HCT116 (cell line): Measurements from ENCODE around the gene FNDC3B. TPM values are rescaled to one million over a fixed set of nuclear protein-coding genes. Genes with fewer than 3 reads are reported as not detected.

Experiments used
- ATAC-seq: fragments of 200-7000 bp; cut with Tn5 transposase; 2 replicates; pipeline ENCODE4 v1.9.1; 2020; ENCODE audit warnings: mild to moderate bottlenecking, moderate library complexity
- BruUV-seq: library from RNA; stranded (reverse); fragments of 400-500 nt; replicated peaks from 2 replicates; lab custom pipeline; 2021; lab: Mats Ljungman, UMichigan
- CTCF ChIA-PET: fragments of 300-600 bp; sonication (Branson Sonifier 250); formaldehyde crosslinking; loops from one replicate; lab custom pipeline; 2021; ENCODE audit warnings: antibody characterized with exemption; lab: Charles Lee
- POLR2A ChIA-PET: fragments of 300-600, 350-600 bp; sonication (Branson Sonifier 250); formaldehyde crosslinking; loops from one replicate; lab custom pipeline; 2021; ENCODE audit warnings: antibody characterized with exemption; lab: Charles Lee
- RAD21 ChIA-PET, 2 experiments: fragments of 300-600 bp; sonication (Branson Sonifier 250); formaldehyde crosslinking; loops; one replicate each; lab custom pipeline; 2023; ENCODE audit warnings: low total read pairs in 2 of 2; ENCODE audit not compliant: uncharacterized antibody in 2 of 2, unreplicated experiment in 2 of 2, low non-redundant PET in 1 of 2; lab: Charles Lee
- DNase-seq: peaks from one replicate; pipeline ENCODE4 v3.0.0-alpha.2; 2010; ENCODE audit warnings: low read depth, low spot score
- H2AFZ ChIP-seq: fragments of 200-600 bp; shearing (Covaris generic), sonication (generic); 2 replicates; pipeline ENCODE4 v1.6.1; 2017; ENCODE audit warnings: low read depth, mixed run types, mixed read lengths, antibody characterized with exemption, low read length; ENCODE audit not compliant: poor library complexity, severe bottlenecking
- H3K27ac ChIP-seq: 2 replicates; pipeline ENCODE4 v1.5.1; 2012; ENCODE audit warnings: low read depth, low read length
- H3K27me3 ChIP-seq: fragments of 200-600 bp; sonication (generic); 2 replicates; pipeline ENCODE4 v1.6.1; 2016; ENCODE audit warnings: mixed run types, low read length, mixed read lengths; ENCODE audit not compliant: insufficient read depth
- H3K36me3 ChIP-seq, 2 experiments: fragments of 200-500 bp in 1 of 2; fragments of 200-600 bp in 1 of 2; sonication (Bioruptor generic) in 1 of 2; sonication (generic) in 1 of 2; 2 replicates each; pipeline versions ENCODE4 v1.5.1 to v1.6.1; 2014 to 2016; ENCODE audit warnings: low read length in 2 of 2, inconsistent platforms in 1 of 2, mixed read lengths in 1 of 2, mixed run types in 1 of 2; ENCODE audit not compliant: insufficient read depth in 2 of 2, control insufficient read depth in 1 of 2
- H3K4me1 ChIP-seq, 2 experiments: fragments of 200-600 bp in 1 of 2; sonication (generic) in 1 of 2; 2 replicates each; pipeline versions ENCODE4 v1.5.1 to v1.6.1; 2012 to 2017; ENCODE audit warnings: low read length in 2 of 2, inconsistent platforms in 1 of 2, mild to moderate bottlenecking in 1 of 2, mixed read lengths in 1 of 2, mixed run types in 1 of 2, moderate library complexity in 1 of 2; ENCODE audit not compliant: insufficient read depth in 2 of 2, control insufficient read depth in 1 of 2
- H3K4me2 ChIP-seq: fragments of 200-600 bp; sonication (generic); 2 replicates; pipeline ENCODE4 v1.6.1; 2017; ENCODE audit warnings: mixed run types, low read length, mixed read lengths
- H3K4me3 ChIP-seq, 2 experiments: fragments of 200-600 bp in 1 of 2; sonication (generic) in 1 of 2; replicated peaks in 1 of 2; 2 replicates each; pipeline ENCODE4 v1.5.1; 2011 to 2016; ENCODE audit warnings: low read length in 2 of 2, control low read depth in 1 of 2, low read depth in 1 of 2, mild to moderate bottlenecking in 1 of 2, mixed read lengths in 1 of 2, mixed run types in 1 of 2
- H3K79me2 ChIP-seq: fragments of 200-600 bp; sonication (generic); 2 replicates; pipeline ENCODE4 v1.6.1; 2017; ENCODE audit warnings: mild to moderate bottlenecking, mixed run types, low read length, moderate library complexity, mixed read lengths; ENCODE audit not compliant: insufficient read depth
- H3K9ac ChIP-seq: fragments of 200-600 bp; sonication (generic); 2 replicates; pipeline ENCODE4 v1.6.1; 2016; ENCODE audit warnings: low read length, mixed read lengths
- H3K9me2 ChIP-seq: fragments of 200-600 bp; sonication (generic), shearing (Covaris generic); 2 replicates; pipeline ENCODE4 v1.6.1; 2017; ENCODE audit warnings: mixed run types, mild to moderate bottlenecking, moderate library complexity; ENCODE audit not compliant: insufficient read depth
- H3K9me3 ChIP-seq, 2 experiments: fragments of 200-500 bp in 1 of 2; fragments of 200-600 bp in 1 of 2; sonication (Bioruptor generic) in 1 of 2; sonication (generic) in 1 of 2; 2 replicates each; pipeline ENCODE4 v1.6.1; 2014 to 2017; ENCODE audit warnings: low read length in 2 of 2, mixed read lengths in 2 of 2, inconsistent platforms in 1 of 2, low read depth in 1 of 2, mild to moderate bottlenecking in 1 of 2, mixed run types in 1 of 2, moderate library complexity in 1 of 2; ENCODE audit not compliant: control insufficient read depth in 1 of 2, insufficient read depth in 1 of 2
- H4K20me1 ChIP-seq: fragments of 200-600 bp; sonication (generic), shearing (Covaris generic); 2 replicates; pipeline ENCODE4 v1.6.1; 2017; ENCODE audit warnings: mixed run types, mild to moderate bottlenecking, moderate library complexity; ENCODE audit not compliant: insufficient read depth
- CEBPB ChIP-seq: IDR thresholded peaks from 2 replicates; pipeline ENCODE4 v1.6.1; 2012; ENCODE audit warnings: low read depth
- EGR1 ChIP-seq: IDR thresholded peaks from 2 replicates; pipeline ENCODE4 v1.6.1; 2012; ENCODE audit warnings: low read depth
- ELF1 ChIP-seq: IDR thresholded peaks from 2 replicates; pipeline ENCODE4 v1.6.1; 2012; ENCODE audit warnings: low read depth, borderline replicate concordance
- EZH2 ChIP-seq: fragments of 200-600 bp; sonication (generic); IDR thresholded peaks from 2 replicates; pipeline ENCODE4 v1.6.1; 2017; ENCODE audit warnings: antibody characterized with exemption, mixed run types
- EZH2phosphoT487 ChIP-seq: fragments of 200-600 bp; IDR thresholded peaks from 2 replicates; pipeline ENCODE4 v1.6.1; 2018; ENCODE audit warnings: antibody characterized with exemption, borderline replicate concordance
- FOSL1 ChIP-seq: IDR thresholded peaks from 2 replicates; pipeline ENCODE4 v1.6.1; 2012; ENCODE audit warnings: low read depth
- JUND ChIP-seq: IDR thresholded peaks from 2 replicates; pipeline ENCODE4 v1.6.1; 2012
- POLR2A ChIP-seq: IDR thresholded peaks from 2 replicates; pipeline ENCODE4 v1.7.0; 2011; ENCODE audit warnings: borderline replicate concordance; ENCODE audit not compliant: insufficient read depth, insufficient read length; ENCODE audit errors: extremely low read depth
- POLR2AphosphoS5 ChIP-seq: IDR thresholded peaks from 2 replicates; pipeline ENCODE4 v1.6.1; 2011; ENCODE audit warnings: mild to moderate bottlenecking, low read depth, low read length, moderate library complexity
- RAD21 ChIP-seq: IDR thresholded peaks from 2 replicates; pipeline ENCODE4 v1.6.1; 2012; ENCODE audit warnings: low read depth, mild to moderate bottlenecking
- SIN3A ChIP-seq: IDR thresholded peaks from 2 replicates; pipeline ENCODE4 v1.6.1; 2012; ENCODE audit warnings: low read depth
- SP1 ChIP-seq: IDR thresholded peaks from 2 replicates; pipeline ENCODE4 v1.6.1; 2012; ENCODE audit warnings: low read depth
- SRF ChIP-seq: IDR thresholded peaks from 2 replicates; pipeline ENCODE4 v1.6.1; 2012; ENCODE audit warnings: low read depth
- TCF7L2 ChIP-seq: IDR thresholded peaks from 2 replicates; pipeline ENCODE4 v1.7.0; 2011; ENCODE audit warnings: borderline replicate concordance, inconsistent platforms; ENCODE audit not compliant: insufficient read depth, insufficient read length; ENCODE audit errors: extremely low read depth
- ZFX ChIP-seq: fragments of 450-650 bp; IDR thresholded peaks from 2 replicates; pipeline ENCODE4 v1.6.1; 2017
- ZNF274 ChIP-seq: fragments of 200-500 bp; sonication (Bioruptor generic); IDR thresholded peaks from 2 replicates; pipeline ENCODE4 v1.6.1; 2014; ENCODE audit warnings: mild to moderate bottlenecking, low read depth, low read length, inconsistent platforms
- intact Hi-C: fragments of 100-400 bp; cut with micrococcal nuclease; formaldehyde crosslinking; loops from 2 replicates; pipeline ENCODE4 v1.10.0; 2022
- total RNA-seq: library from RNA; stranded (reverse); gene quantifications from one replicate; pipeline ENCODE4 v1.2.1, GENCODE V29; 2021; ENCODE audit not compliant: unreplicated experiment
- TF ChIP-seq, protein P1 (sequence below), 3 experiments: fragments of 200-600 bp in 1 of 3; sonication (generic) in 1 of 3; IDR thresholded peaks in 2 of 3; conservative IDR thresholded peaks in 1 of 3; 2 replicates each; pipeline ENCODE4 v1.5.1; 2012 to 2017; ENCODE audit warnings: low read depth in 2 of 3, low read length in 2 of 3, antibody characterized with exemption in 1 of 3, borderline replicate concordance in 1 of 3, control low read depth in 1 of 3, mild to moderate bottlenecking in 1 of 3, mixed read lengths in 1 of 3, mixed run types in 1 of 3, moderate library complexity in 1 of 3; ENCODE audit not compliant: insufficient read depth in 1 of 3
- TF ChIP-seq, protein P2 (sequence below): IDR thresholded peaks from 2 replicates; pipeline ENCODE4 v1.6.1; 2011; ENCODE audit warnings: mild to moderate bottlenecking, low read length, moderate library complexity; ENCODE audit not compliant: insufficient replicate concordance; ENCODE audit errors: extremely low read depth
- TF ChIP-seq, protein P3 (sequence below): IDR thresholded peaks from 2 replicates; pipeline ENCODE4 v1.6.1; 2012
- TF ChIP-seq, protein P4 (sequence below): IDR thresholded peaks from 2 replicates; pipeline ENCODE4 v1.6.1; 2012; ENCODE audit warnings: low read depth

Gene FNDC3B
- total RNA-seq, 1 experiment from 2014 or later = 45.7 TPM

DNA sequence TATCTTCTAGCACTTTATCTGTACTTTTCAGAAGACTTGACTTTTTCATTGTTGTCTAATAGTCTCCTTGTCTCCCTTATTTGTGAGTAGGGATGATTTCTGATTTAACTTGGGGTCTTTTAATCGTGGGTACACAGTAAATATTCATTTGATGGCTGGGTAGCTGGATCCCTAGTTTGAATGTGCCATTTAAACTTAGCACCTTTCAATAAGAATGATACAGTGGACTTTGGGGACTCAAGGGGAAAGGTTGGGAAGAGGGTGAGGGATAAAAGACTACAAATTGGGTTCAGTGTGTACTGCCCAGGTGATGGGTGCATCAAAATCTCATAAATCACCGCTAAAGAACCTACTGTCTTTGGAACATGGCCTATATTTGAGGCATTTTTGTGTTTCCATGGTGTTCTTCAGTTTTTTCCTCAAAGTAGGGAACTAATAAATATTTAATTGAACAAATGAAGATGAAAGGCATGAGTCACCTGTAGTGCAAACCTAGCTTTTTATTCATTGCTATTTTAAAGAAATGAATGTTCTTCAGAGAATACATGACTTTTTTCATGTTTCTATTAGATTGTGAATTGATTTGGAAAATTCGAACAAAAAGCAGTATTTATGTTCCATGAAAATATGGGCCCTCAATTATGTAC, 12.1 kb downstream of the FNDC3B start:
- DNase-seq = no peak
- CTCF ChIA-PET = no interaction called here
- Histone ChIP-seq H3K27ac (no peak overlapping the region), H3K4me1 (no peaks in the 10 kb centered on the region), H4K20me1 (no peaks in the 10 kb centered on the region)
- TF ChIP-seq, protein P1, sequence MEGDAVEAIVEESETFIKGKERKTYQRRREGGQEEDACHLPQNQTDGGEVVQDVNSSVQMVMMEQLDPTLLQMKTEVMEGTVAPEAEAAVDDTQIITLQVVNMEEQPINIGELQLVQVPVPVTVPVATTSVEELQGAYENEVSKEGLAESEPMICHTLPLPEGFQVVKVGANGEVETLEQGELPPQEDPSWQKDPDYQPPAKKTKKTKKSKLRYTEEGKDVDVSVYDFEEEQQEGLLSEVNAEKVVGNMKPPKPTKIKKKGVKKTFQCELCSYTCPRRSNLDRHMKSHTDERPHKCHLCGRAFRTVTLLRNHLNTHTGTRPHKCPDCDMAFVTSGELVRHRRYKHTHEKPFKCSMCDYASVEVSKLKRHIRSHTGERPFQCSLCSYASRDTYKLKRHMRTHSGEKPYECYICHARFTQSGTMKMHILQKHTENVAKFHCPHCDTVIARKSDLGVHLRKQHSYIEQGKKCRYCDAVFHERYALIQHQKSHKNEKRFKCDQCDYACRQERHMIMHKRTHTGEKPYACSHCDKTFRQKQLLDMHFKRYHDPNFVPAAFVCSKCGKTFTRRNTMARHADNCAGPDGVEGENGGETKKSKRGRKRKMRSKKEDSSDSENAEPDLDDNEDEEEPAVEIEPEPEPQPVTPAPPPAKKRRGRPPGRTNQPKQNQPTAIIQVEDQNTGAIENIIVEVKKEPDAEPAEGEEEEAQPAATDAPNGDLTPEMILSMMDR (IDR thresholded peaks at IDR 0.05 in 2 of 3, conservative IDR thresholded peaks at IDR 0.05 in 1 of 3; ENCODE audit: borderline replicate concordance in 1 of 3, insufficient read depth in 1 of 3, low read depth in 2 of 3, low read length in 2 of 3) = no peak
- TF ChIP-seq, protein P2, sequence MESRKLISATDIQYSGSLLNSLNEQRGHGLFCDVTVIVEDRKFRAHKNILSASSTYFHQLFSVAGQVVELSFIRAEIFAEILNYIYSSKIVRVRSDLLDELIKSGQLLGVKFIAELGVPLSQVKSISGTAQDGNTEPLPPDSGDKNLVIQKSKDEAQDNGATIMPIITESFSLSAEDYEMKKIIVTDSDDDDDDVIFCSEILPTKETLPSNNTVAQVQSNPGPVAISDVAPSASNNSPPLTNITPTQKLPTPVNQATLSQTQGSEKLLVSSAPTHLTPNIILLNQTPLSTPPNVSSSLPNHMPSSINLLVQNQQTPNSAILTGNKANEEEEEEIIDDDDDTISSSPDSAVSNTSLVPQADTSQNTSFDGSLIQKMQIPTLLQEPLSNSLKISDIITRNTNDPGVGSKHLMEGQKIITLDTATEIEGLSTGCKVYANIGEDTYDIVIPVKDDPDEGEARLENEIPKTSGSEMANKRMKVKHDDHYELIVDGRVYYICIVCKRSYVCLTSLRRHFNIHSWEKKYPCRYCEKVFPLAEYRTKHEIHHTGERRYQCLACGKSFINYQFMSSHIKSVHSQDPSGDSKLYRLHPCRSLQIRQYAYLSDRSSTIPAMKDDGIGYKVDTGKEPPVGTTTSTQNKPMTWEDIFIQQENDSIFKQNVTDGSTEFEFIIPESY = no peak
- TF ChIP-seq ELF1 = no peak
- TF ChIP-seq ZFX = no peak
- no peak for TF ChIP-seq SRF
- TF ChIP-seq EGR1 = no peak
- no peak for TF ChIP-seq FOSL1
- TF ChIP-seq POLR2A = no peak
- TF ChIP-seq CEBPB = no peak
- TF ChIP-seq SP1 = no peak
- no peak for TF ChIP-seq ZNF274
- no peak for TF ChIP-seq SIN3A
- TF ChIP-seq POLR2AphosphoS5 = no peak
- TF ChIP-seq TCF7L2 = no peak
- TF ChIP-seq, protein P3, sequence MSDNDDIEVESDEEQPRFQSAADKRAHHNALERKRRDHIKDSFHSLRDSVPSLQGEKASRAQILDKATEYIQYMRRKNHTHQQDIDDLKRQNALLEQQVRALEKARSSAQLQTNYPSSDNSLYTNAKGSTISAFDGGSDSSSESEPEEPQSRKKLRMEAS = no peak
- TF ChIP-seq EZH2phosphoT487 = no peak
- no peak for TF ChIP-seq JUND
- no peak for TF ChIP-seq EZH2
- TF ChIP-seq, protein P4, sequence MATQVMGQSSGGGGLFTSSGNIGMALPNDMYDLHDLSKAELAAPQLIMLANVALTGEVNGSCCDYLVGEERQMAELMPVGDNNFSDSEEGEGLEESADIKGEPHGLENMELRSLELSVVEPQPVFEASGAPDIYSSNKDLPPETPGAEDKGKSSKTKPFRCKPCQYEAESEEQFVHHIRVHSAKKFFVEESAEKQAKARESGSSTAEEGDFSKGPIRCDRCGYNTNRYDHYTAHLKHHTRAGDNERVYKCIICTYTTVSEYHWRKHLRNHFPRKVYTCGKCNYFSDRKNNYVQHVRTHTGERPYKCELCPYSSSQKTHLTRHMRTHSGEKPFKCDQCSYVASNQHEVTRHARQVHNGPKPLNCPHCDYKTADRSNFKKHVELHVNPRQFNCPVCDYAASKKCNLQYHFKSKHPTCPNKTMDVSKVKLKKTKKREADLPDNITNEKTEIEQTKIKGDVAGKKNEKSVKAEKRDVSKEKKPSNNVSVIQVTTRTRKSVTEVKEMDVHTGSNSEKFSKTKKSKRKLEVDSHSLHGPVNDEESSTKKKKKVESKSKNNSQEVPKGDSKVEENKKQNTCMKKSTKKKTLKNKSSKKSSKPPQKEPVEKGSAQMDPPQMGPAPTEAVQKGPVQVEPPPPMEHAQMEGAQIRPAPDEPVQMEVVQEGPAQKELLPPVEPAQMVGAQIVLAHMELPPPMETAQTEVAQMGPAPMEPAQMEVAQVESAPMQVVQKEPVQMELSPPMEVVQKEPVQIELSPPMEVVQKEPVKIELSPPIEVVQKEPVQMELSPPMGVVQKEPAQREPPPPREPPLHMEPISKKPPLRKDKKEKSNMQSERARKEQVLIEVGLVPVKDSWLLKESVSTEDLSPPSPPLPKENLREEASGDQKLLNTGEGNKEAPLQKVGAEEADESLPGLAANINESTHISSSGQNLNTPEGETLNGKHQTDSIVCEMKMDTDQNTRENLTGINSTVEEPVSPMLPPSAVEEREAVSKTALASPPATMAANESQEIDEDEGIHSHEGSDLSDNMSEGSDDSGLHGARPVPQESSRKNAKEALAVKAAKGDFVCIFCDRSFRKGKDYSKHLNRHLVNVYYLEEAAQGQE = no peak
- no peak for TF ChIP-seq RAD21
- TF ChIP-seq, all 23 proteins: peak for 0
- Histone ChIP-seq H3K9me2 (no peaks in the 10 kb centered on the region), H2AFZ (no peak overlapping the region), H3K9me3 (no peaks in the 10 kb centered on the region), H3K36me3 (0 out of 4 replicates have a peak, but pooled peaks cover 0 to 2% of the 10 kb centered on the region in 2 experiments), H3K9ac (no peak overlapping the region), H3K4me3 (no peak overlapping the region), H3K79me2 (peaks cover 65% of the 10 kb centered on the region), H3K27me3 (no peaks in the 10 kb centered on the region), H3K4me2 (no peak overlapping the region)
- POLR2A ChIA-PET = no interaction called here
- RAD21 ChIA-PET = no interaction called here
- intact Hi-C loops = no loop called here
- ATAC-seq = no peak
- BruUV-seq = no TSS peak
